NCI-H1417 treated with DMSO at 0.1 percent for 48 hours (cell line): ENCODE results near the gene KCTD12.
A peak's percentile ranks its signal among the peaks of the same experiment; 100 is the strongest.
"Not testable (repeated sequence)": the region's sequence is repeated elsewhere in the genome, so short reads cannot be mapped to it uniquely, and the experiment has no call there.

Experiments used
- DNase-seq: peaks from one replicate; lab custom pipeline; 2025; lab: John Stamatoyannopoulos, UW

The KCTD12 gene

GRCh38 chr13:76886292-76887075, at the start of gene KCTD12:
Gene KCTD12 (minus strand): TSS chr13:76886405. CDS start chr13:76886148, 257 bp downstream.
- DNase-seq, result no peak

- no peak for DNase-seq
Observed at GRCh38 chr13:76934671-76935070, 48.5 kb upstream of the KCTD12 start.

DNA sequence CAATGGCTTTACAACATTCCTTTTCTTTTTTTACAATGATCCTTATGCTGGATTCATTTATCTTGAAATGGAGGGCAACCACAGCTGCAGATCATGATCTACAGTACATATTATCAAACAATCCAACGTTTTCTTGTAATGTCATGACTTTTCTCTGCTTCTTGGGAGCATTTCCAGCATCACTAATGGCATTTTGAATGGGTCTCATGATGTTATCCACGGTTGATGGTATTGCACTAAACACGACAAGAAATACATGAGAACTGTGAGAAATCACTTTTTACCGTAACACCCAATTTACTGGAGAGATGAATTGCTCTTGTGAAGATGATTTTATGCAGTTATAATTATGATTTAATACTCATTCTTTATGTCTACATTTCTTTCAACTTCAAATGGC, 45.9 kb upstream of the KCTD12 start:
- DNase-seq, result no peak

GRCh38 chr13:76929851-76930374, 43.7 kb upstream of the KCTD12 start:
- DNase-seq, result no peak

DNA sequence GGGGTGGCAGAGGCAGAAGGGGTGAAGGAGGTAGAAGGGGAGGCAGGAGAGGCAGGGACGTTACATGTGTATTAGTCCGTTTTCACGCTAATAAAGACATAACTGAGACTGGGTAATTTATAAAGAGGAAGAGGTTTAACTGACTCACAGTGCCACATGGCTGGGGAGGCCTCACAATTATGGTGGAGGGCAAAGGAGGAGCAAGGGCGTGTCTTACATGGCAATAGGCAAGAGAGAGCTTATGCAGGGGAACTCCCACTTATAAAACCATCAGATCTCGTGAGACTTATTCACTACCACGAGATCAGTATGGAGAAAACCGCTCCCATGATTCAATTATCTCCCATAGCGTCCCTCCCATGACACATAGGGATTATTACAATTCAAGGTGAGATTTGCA, 43.1 kb upstream of the KCTD12 start:
- DNase-seq, result no peak

- DNase-seq, result no peak
Observed at GRCh38 chr13:76928456-76928855, 42.3 kb upstream of the KCTD12 start.

- no peak for DNase-seq
Observed at GRCh38 chr13:76927955-76928354, 41.8 kb upstream of the KCTD12 start.

DNA sequence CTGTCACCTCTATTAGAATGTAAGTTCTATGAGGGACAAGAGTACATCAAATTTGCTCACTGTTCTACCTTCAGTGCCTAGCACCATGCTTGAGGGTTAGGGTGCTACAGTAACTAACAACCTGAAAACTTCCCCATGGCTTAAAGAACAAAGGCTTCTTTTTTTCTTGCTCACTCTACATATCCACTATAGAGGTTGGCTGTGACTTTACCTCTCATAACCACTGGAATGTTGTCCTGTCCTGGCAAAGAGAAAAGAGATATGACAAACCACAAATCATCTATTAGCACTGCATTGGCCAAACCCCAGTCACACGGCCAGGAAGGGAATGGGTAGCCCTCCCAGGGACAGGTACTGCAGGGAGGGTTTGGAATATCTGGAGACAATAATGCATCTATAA, 38.9 kb upstream of the KCTD12 start:
- DNase-seq, result no peak

DNA sequence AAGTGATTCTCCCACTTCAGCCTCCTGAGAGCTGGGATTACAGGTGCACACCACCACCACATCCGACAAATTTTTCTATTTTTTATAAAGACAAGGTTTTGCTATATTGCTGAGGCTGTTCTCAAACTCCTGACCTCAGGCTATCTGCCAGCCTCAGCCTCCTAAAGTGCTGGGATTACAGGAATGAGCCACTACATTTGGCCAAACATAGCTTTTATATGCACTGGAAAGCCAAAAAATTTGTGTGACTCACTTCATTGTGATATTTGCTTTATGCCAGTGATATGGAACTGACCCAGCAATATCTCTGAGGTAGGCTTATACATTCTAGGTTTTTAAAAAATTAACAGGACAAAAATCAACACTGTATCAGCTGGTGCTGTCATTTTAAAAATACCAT, 35.3 kb upstream of the KCTD12 start:
- no peak for DNase-seq

GRCh38 chr13:76917755-76918481, 31.7 kb upstream of the KCTD12 start:
- not testable (repeated sequence) for DNase-seq

- DNase-seq, result no peak
Observed at GRCh38 chr13:76917095-76917494, 30.9 kb upstream of the KCTD12 start.

- no peak for DNase-seq
Observed at GRCh38 chr13:76913898-76914297, 27.7 kb upstream of the KCTD12 start.

GRCh38 chr13:76912476-76912875, 26.3 kb upstream of the KCTD12 start:
- no peak for DNase-seq

- no peak for DNase-seq
Observed at GRCh38 chr13:76904507-76904906, 18.3 kb upstream of the KCTD12 start.

- peak; percentile 29 for DNase-seq
Observed at GRCh38 chr13:76903544-76904162, 17.4 kb upstream of the KCTD12 start.

DNA sequence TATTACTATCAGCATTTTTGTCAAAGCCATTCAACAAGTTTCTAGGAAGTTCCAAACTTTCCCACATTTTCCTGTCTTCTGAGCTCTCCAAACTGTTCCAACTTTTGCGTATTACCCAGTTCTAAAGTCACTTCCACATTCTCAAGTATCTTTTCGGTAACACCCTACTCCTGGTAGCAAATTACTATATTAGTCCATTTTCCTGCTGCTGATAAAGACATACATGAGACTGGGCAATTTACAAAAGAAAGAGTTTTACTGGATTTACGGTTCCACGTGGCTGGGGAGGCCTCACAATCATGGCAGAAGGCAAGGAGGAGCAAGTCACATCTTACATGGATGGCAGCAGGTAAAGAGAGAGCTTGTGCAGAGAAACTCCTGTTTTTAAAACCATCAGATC, 12.9 kb upstream of the KCTD12 start:
- DNase-seq, result not testable (repeated sequence)

- DNase-seq, result peak; percentile 38
Observed at GRCh38 chr13:76897171-76897570, 11.0 kb upstream of the KCTD12 start.

GRCh38 chr13:76894401-76895110, 8.4 kb upstream of the KCTD12 start:
- no peak for DNase-seq

DNA sequence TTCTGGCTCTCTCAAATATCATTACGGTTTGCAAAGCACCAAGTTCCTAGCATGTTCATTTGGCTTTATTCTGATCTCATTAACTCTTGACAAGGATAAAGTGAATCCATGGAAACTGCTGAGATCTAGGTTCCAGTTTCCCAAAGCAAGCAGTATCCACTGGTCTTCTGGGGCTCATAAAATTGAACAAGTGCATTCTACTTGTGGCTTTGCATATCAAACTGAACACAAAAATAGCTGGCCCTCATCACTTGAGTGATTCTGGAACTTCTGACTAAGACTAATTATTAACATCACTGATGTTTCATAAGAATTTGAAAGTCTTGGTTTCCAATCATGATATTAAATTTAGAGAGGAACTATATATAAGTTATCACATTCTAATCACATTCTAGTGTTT, 6.3 kb upstream of the KCTD12 start:
- no peak for DNase-seq

DNA sequence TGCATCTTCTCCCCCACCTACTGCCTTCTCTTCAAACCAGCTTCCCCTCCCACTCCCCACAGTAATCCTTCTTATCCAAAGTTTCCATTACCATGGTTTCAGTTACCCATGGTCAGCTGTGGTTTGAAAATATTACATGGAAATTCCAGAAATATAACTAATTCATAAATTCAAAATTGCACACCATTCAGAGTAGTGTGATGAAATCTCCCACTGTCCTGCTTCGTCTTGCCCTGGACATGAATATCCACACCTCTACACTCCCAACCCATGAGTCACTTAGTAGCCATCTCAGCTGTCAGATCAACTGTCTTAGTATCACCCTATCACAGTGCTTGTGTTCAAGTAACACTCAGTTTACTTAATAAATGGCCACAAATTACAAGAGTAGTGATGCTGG, 3.8 kb upstream of the KCTD12 start:
- DNase-seq, result no peak

DNA sequence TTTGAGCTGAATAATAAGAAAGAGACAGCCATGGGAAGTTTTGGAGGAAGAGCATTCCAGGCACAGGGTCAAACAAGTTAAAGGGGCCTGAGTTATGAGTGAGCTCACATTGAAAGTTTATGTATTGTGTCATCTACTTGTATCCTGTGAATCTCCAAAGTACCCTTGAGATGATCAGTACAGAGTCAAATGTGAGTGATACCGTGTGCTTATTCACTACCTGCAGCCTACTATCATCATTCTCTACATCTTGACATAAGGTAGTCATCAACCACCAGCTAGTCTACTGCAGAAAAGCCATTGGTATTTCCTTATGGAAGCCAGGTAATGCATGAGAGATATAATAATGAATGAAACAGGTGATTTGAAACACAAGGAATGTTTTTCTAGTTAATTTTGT, 3.0 kb upstream of the KCTD12 start:
- DNase-seq, result no peak

DNA sequence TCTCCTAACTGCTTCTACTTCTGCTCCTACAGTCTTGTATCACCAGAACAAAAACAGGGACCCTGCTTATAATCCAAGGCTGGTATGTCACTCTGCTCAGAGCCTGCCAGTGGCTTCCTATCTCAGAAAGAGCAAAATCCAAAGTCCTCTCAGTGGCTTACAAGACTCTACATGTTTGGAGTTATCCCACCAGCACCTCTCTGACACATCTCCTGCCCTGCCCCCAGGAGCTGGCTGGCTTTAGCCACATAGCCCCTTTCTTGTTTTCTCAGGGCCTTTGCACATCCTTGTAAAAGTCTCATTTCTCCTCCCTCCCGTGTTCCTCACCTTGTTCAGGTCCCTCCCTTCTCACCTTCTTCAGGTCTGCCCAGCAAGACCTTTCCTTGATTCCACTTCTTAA, 2.2 kb upstream of the KCTD12 start:
- no peak for DNase-seq
